Stimulated activated naive B cell treated with anti-CD40 and anti-IgM and Interleukin-4, amounts not matched to agents 10 μg/mL and 1 μg/mL and 100 μg/mL, for 72 hours (primary cell): ENCODE results near the gene AGXT.

Experiments
- ATAC-seq, 2 donors: fragments of 150-1000 bp; cut with Tn5 transposase; replicated peaks; 2 replicates each; pipeline ENCODE4 v1.10.0; 2021; ENCODE audit warnings: moderate library complexity in 1 of 2
- DNase-seq: peaks from one replicate; pipeline ENCODE4 v3.0.0; 2021
- H3K27ac Mint-ChIP-seq: one replicate; pipeline ENCODE4 v1.8.0; 2022; ENCODE audit warnings: mild to moderate bottlenecking, mixed read lengths
- H3K27me3 Mint-ChIP-seq, 2 donors: one replicate each; pipeline ENCODE4 v1.8.0; 2022; ENCODE audit warnings: mixed read lengths in 2 of 2
- H3K36me3 Mint-ChIP-seq, 2 donors: one replicate each; pipeline ENCODE4 v1.8.0; 2022; ENCODE audit warnings: mixed read lengths in 2 of 2, mild to moderate bottlenecking in 1 of 2
- H3K4me1 Mint-ChIP-seq, 2 donors: one replicate each; pipeline ENCODE4 v1.8.0; 2022; ENCODE audit warnings: mixed read lengths in 2 of 2, mild to moderate bottlenecking in 1 of 2
- H3K4me3 Mint-ChIP-seq, 2 donors: one replicate each; pipeline ENCODE4 v1.8.0; 2022; ENCODE audit warnings: mild to moderate bottlenecking in 2 of 2, mixed read lengths in 2 of 2, moderate library complexity in 1 of 2
- H3K9me3 Mint-ChIP-seq, 2 donors: one replicate each; pipeline ENCODE4 v1.8.0; 2022; ENCODE audit warnings: mixed read lengths in 2 of 2, mild to moderate bottlenecking in 1 of 2

AGXT gene

DNA sequence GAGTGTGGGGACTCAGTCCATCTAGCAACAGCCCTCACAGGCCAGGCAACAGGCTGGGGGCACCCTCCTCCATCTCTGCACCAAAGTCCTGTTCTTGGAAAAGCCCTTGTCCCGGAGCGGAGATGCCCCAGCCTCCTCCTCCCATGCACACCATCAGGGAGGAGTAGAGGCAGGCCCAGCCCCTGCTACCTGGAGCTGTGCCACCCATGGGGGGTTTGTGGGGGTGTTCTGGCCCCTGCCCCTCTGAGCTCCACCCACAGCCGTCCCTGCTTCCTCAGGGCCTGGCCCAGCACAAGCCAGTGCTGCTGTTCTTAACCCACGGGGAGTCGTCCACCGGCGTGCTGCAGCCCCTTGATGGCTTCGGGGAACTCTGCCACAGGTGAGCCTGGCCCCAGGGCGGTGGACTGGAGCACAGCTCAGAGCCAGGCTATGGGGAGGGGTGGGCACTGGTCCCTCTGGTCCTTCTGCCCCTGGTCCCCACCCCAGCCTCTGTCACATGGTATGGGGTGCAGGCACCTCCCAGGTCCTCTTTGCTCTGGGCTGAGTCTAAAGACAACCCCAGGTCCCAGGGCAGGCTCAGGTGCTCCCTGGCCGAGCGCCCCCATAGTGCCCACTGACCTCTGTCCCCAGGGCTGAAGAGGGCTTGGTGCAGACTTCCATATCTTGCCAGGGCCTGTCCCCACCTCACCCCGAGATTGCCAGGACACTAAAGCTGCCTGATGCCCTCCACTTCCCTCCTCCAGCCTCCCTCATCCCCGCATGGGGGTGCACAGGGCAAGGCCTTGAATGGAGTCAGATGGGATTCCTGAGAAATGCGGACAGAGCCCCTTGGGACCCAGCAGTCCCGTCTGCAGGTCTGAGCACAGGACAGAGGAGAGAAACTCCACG, 2.7 kb downstream of the AGXT start:
- Mint-ChIP-seq H3K36me3 (no peaks in the 10 kb centered on the region), H3K4me1 (no peaks in the 10 kb centered on the region), H3K9me3 (no peaks in the 10 kb centered on the region), H3K4me3 (no peak overlapping the region), H3K27ac (no peak overlapping the region), H3K27me3 (peaks cover 0 to 22% of the 10 kb centered on the region in 2 donors)
- DNase-seq = no peak
- ATAC-seq = no peak

DNA sequence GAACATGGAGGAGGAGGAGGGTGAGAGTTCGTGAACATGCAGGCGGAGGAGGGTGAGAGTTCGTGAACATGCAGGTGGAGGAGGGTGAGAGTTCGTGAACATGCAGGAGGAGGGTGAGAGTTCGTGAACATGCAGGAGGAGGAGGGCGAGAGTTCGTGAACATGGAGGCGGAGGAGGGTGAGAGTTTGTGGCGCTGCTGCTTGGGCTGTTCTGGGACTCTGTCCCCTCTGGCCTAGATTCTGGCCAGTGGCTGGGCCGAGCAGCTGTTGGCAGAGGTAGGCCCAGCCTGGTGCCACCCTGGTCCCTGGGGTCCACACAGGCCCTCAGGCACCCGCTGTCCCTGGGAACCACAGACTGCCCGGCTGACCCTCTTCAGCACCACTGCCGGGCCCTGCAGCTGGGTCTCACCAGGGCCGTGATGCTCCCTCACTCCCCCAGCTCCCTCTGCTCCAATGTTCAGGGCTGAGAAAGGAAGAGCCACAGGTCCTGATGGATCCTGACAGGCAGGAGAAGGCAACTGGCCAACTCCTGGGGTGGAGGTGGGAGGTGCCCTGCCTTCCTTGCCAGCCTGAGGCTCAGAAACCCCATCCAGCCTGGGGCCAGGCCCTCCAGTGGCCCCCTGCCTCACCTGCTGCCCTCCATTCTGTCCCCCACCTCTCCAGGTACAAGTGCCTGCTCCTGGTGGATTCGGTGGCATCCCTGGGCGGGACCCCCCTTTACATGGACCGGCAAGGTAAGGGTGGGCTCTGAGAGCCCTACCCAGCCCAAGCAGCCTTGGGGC, 3.9 kb downstream of the AGXT start:
- Mint-ChIP-seq H3K4me1 (no peaks in the 10 kb centered on the region), H3K27ac (no peak overlapping the region), H3K27me3 (peaks cover 0 to 22% of the 10 kb centered on the region in 2 donors)

DNA sequence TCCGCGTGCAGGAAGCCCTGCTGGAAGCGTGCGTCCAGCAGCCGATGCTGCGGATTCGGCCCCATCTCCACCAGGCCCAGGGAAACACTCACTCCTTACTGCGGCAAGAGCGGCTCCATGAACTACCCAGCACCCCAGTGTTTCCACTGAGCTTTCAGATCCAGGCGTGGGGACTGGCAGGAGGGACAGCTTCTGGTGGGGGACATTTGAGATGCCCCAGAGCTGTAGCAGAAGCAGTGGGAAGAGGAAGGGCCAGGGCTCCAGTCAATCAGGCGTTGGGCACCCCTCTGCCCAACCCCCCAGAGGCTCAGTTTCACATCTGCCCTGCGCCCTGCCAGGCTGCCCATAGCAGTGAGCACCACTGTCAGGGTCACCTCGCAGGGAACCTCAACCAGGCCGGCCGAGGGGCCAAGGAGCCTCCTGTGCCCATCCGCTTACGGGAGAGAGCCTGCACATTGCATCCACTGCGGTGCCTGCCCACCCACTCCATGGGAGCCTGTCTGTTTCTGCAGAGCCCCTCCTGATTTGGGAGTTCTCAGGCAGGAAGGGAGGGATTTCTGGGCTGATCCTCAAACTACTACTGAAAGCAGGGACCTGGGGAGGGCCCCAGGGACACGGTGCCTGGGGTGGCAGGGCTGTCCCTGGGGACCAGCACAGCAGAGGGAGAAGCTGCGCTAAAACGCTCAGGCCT, 4.6 kb downstream of the AGXT start:
- ATAC-seq = no peak
- DNase-seq = no peak
- Mint-ChIP-seq H3K27me3 (peaks cover 0 to 16% of the 10 kb centered on the region in 2 donors), H3K4me1 (no peaks in the 10 kb centered on the region), H3K9me3 (no peaks in the 10 kb centered on the region), H3K4me3 (no peak overlapping the region), H3K36me3 (no peaks in the 10 kb centered on the region), H3K27ac (no peak overlapping the region)

More for the DNA sequence above, 3.9 kb downstream of the AGXT start:
- peak in 1 of 2 donors; percentile 20 for ATAC-seq
- Mint-ChIP-seq H3K4me3 (no peak overlapping the region), H3K9me3 (no peaks in the 10 kb centered on the region), H3K36me3 (no peaks in the 10 kb centered on the region)
- DNase-seq = no peak

DNA sequence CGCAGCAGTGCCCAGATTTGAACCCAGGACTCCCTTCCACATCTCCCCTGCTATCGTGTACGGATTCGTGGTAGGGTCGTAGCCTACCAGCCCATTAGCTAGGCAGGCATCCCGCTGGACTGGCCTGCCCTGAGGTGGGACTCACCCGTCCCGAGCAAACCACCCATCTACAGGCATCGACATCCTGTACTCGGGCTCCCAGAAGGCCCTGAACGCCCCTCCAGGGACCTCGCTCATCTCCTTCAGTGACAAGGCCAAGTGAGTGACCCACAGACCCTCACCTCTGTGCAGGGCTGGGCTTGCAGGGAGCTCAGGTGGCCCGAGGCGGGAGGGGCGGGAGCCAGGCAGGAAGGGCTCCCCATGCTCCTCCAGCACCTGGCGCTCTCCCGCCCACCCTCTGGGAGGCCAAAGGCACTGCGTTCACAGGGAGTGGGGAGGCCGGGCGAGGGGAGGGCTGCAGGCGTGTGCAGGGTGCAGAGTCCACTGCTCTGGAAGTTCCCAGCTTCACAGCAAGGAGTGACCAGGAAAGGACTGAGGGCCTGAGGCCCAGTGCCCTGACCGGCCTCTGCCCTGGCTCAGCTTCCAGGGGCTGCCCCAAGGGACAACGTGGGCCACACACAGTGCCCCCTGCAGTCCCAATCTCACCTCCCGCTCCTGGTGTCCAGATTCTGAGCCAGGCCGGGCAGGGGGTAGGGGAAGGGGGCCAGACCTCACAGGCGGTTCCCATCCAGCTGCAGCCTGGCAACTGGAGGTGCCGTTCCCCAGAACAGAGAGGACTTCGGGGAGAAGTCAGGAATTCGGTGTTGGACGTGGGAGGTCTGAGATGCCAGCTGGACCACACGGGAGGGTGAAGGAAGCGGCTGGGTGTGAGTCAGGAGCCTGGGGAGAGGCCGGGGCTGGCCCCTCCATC, 5.4 kb downstream of the AGXT start:
- Mint-ChIP-seq H3K4me1 (no peaks in the 10 kb centered on the region), H3K36me3 (no peaks in the 10 kb centered on the region), H3K4me3 (no peak overlapping the region), H3K9me3 (no peaks in the 10 kb centered on the region), H3K27me3 (peaks cover 0 to 16% of the 10 kb centered on the region in 2 donors), H3K27ac (no peak overlapping the region)
- ATAC-seq = no peak
- no peak for DNase-seq

DNA sequence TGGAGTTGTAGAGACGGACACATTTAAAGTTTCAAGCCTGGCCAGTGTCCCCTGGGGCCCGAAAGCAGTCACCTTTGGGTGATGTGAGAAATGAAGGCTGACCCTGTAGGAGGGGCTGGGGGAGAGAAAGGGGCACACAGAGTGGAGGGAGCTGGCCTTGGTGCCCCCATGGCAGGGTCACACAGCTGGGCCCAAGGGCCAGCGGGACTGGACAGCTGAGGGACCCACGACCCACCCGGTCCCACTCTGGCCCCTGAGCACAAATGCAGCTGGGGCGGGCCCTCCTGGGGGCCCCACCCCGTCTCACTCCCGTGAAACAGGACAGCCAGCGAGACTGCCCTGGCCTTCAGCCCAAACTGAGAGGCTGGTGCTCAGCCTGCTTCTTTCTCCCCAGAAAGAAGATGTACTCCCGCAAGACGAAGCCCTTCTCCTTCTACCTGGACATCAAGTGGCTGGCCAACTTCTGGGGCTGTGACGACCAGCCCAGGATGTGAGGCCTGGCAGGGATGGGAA, 6.1 kb downstream of the AGXT start:
- no peak overlapping the region for H3K27ac Mint-ChIP-seq
- H3K9me3 Mint-ChIP-seq = no peaks in the 10 kb centered on the region

DNA sequence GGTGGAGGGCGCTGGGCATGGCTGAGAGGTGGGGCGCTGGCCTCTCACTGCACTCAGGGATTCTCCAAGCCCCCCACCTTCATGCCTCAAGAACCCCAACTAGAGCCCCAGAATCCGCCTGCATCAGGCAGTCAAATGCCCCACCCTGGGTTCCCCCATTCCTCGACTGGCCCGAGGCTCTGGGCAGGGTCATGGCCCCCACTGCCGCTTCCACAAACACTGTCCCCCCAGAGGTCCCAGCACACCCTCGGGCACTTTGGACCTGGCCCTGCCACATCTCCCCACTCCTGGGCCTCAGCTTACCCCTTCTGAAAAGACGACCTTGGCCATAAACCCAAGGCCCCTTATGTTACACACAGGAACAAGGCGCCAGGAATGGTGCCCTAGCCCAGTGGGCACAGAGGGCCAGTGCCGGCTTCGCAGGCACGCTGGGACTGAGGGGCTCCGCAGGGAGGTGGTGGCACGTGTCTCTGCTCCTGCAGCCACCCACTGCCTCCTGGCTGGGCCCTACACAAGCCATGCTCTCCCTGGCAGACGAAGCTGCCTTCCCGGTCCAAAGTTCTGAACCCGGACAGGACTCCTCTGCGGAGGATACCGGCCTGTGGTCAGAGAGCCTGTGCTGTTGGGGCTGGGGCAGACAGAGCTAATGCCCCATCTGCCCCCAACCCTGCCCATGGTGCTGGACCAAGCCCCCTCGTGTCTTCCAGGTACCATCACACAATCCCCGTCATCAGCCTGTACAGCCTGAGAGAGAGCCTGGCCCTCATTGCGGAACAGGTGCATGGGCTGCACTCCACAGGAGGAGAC, 6.8 kb downstream of the AGXT start:
- no peak overlapping the region for H3K27ac Mint-ChIP-seq
- H3K27me3 Mint-ChIP-seq = peaks cover 0 to 11% of the 10 kb centered on the region in 2 donors
- H3K9me3 Mint-ChIP-seq = no peaks in the 10 kb centered on the region
- no peak for DNase-seq
- no peaks in the 10 kb centered on the region for H3K4me1 Mint-ChIP-seq
- no peak overlapping the region for H3K4me3 Mint-ChIP-seq
- H3K36me3 Mint-ChIP-seq = no peaks in the 10 kb centered on the region
- ATAC-seq = no peak

More for the DNA sequence above, 6.1 kb downstream of the AGXT start:
- DNase-seq (no peak), ATAC-seq (no peak)
- Mint-ChIP-seq H3K4me3 (no peak overlapping the region), H3K4me1 (no peaks in the 10 kb centered on the region), H3K27me3 (peaks cover 0 to 16% of the 10 kb centered on the region in 2 donors), H3K36me3 (no peaks in the 10 kb centered on the region)

DNA sequence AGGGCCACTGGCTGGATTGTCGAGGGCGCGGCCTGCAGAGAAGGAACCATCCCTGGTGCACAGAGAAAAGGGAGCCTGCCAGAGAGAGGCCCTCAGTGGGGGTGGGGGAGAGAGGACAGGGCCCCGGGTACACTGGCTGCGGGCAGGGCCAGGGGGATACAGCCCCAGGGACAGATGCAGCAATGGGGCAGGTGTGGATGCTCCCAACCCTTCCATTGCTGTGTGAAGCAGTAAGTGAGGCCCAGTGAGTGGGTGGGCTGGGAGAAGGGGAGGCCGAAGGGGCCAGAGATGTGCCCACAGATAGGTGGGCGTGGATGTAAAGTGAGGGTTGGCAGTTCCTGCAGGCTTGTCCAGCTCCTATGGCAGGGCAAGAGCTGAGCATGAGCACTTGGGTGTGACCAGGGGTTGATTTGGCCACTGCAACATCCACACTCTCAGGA, 7.4 kb downstream of the AGXT start:
- Mint-ChIP-seq H3K4me1 (no peaks in the 10 kb centered on the region), H3K36me3 (no peaks in the 10 kb centered on the region), H3K27ac (no peak overlapping the region), H3K27me3 (peaks cover 0 to 10% of the 10 kb centered on the region in 2 donors), H3K4me3 (no peak overlapping the region), H3K9me3 (no peaks in the 10 kb centered on the region)
- DNase-seq (no peak), ATAC-seq (no peak)

DNA sequence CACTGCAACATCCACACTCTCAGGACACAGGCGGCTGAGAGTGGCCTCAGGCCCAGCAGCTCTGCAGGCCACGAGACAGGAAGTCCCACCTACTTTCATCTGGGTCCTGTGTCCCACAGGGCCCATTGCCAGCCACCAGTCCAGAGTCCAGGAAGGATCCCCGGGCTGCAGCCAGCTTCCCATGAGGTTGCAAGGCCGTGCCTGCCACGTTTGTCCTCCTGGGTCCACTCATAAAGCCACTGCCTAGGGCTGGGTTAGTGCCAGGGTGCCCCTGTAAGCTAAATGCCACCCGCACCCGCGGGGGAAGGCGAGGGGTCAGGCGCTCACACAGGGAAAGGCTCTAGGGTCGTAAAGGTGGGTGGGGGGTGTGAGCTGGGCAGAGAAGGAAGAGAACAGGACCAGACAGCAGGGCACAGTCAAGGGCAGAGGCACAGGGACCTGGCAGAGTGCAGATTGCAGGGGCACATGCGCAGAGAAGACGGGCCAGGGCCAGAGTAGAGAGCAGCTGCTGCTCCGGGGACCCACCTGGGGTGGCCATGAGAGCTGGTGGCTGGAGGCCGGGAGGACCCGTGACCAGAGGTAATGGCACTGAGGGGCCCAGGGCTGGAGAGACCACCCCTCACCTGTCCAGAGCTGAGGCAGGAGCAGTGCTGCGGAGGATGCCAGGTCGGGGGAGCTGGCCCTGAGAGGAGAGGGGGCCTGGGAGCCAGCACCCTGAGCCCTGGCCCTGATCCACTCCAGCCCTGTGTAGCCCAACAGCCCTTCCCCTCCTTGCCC, 8.0 kb downstream of the AGXT start:
- Mint-ChIP-seq H3K27ac (no peak overlapping the region), H3K4me3 (no peak overlapping the region), H3K36me3 (no peaks in the 10 kb centered on the region), H3K27me3 (peaks cover 0 to 9% of the 10 kb centered on the region in 2 donors), H3K9me3 (no peaks in the 10 kb centered on the region), H3K4me1 (no peaks in the 10 kb centered on the region)
- DNase-seq = no peak
- no peak for ATAC-seq

DNA sequence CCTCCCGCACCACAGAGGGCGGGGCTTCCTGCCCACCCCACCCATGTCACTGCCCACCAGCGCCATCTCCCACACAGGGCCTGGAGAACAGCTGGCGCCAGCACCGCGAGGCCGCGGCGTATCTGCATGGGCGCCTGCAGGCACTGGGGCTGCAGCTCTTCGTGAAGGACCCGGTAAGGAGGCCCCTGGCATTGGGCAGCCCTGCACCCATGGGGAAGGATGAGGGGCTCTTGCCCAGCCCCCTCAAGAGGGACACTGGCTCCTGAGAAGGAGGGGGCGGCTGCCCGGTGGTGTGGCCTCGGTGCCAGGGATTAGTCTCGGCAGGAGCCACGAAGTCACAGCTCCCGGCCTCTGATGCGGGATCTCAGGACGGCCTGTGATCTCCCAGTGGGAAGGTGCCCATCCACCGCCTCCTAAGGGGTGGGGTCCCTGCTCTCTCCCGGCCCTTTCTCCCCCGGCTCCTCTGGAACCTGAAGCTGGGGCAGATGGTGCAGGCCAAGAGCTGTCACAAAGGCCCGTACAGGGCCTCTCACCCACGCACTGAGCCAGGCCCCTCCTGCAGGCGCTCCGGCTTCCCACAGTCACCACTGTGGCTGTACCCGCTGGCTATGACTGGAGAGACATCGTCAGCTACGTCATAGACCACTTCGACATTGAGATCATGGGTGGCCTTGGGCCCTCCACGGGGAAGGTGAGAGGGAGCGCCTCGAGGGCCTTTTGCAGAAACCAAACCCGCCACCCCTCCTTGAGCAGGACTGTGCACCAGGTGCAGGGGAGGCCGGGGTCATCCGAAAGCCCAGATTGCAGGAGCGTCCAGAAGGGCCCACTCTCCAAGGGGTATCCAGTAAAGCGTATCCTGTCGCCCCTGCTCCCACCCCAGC, 9.1 kb downstream of the AGXT start:
- H3K4me1 Mint-ChIP-seq = no peaks in the 10 kb centered on the region
- ATAC-seq = no peak
- no peak overlapping the region for H3K27ac Mint-ChIP-seq
- peaks cover 0 to 3% of the 10 kb centered on the region in 2 donors for H3K27me3 Mint-ChIP-seq
- DNase-seq = no peak
- H3K36me3 Mint-ChIP-seq = no peaks in the 10 kb centered on the region
- H3K9me3 Mint-ChIP-seq = no peaks in the 10 kb centered on the region
- no peak overlapping the region for H3K4me3 Mint-ChIP-seq

DNA sequence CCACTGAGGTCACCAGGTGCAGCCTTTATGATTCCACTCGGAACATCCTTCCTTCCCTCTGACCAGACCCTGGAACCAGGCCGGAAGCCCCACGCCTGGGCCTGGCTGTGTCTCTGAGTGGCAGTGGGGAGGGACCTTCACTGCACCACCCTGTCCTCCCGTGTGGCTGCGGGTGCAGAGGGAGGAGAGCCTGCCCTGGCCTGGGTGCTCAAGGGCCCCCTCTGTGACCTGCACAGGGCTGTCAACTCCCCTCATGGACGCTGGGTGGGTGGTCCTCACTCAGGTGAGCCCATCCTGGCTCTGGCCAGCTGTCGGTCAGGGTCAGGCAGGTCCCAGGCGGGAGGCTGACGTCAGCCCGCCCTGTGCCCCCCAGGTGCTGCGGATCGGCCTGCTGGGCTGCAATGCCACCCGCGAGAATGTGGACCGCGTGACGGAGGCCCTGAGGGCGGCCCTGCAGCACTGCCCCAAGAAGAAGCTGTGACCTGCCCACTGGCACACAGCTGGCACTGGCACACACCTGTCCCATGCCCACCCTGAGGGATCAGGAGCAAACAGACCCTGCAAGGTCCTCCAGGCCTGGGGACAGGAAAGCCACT, 9.8 kb downstream of the AGXT start:
- ATAC-seq = no peak
- Mint-ChIP-seq H3K4me1 (no peaks in the 10 kb centered on the region), H3K4me3 (no peak overlapping the region), H3K36me3 (no peaks in the 10 kb centered on the region), H3K27me3 (peaks cover 0 to 3% of the 10 kb centered on the region in 2 donors), H3K9me3 (no peaks in the 10 kb centered on the region), H3K27ac (no peak overlapping the region)
- no peak for DNase-seq

DNA sequence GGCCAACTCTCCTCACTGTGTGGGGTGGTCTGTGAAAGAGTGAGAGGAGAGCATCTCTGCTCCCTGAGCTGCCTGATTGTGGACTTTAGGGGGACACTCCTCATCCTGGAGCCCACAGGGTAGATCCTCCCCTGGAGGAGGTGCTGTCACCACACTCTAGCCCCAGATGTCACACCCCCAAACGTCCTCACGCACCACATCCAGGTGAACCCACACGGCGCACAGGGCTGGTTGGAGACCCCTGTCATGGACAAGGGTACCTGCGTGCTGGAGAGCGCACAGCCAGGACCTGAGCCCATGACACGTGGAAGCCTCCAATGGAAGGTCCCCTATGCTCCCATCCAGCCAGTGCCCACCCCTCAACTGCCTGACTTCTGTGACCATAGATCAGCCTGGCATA, 10.5 kb downstream of the AGXT start:
- Mint-ChIP-seq H3K9me3 (no peaks in the 10 kb centered on the region), H3K4me1 (no peaks in the 10 kb centered on the region), H3K27me3 (peaks cover 0 to 4% of the 10 kb centered on the region in 2 donors), H3K4me3 (no peak overlapping the region), H3K27ac (no peak overlapping the region), H3K36me3 (no peaks in the 10 kb centered on the region)
- ATAC-seq (no peak), DNase-seq (no peak)
